Measurements from ENCODE around the gene TM2D3.

TM2D3 gene, protein sequence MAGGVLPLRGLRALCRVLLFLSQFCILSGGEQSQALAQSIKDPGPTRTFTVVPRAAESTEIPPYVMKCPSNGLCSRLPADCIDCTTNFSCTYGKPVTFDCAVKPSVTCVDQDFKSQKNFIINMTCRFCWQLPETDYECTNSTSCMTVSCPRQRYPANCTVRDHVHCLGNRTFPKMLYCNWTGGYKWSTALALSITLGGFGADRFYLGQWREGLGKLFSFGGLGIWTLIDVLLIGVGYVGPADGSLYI

DNA sequence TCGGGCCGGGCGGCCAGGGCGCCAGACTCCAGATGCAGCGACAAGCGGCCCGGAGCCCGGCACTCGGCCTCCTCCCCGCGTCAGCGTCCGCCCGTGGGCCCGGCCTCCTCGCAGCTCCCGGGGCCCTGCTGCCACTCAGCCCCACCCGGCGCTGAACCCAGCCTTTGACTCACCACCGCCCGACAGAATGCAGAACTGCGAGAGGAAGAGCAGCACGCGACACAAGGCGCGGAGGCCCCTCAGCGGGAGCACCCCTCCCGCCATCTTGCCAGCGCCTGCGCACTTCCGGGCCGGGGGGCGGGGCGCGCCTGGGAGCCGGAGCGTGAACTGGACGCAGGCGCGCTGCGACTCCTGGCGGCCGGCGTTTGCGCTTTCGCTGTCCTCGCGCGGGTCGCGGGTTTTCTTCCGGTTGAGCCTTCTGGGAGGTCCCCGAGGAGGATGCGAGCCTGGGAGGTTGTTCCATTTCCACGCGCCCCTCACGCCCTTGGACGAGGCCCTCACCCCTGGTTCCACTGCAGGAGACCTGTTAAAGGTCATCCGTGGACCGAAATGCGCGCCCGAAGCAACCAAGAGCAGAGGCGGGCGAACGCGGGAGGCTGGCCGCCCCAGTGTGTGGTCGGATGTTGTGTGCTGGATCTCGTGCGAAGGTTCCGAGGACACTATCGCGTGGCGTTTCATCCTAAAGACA is at the start of gene TM2D3:
Gene TM2D3 (minus strand): TSS at position 284 of the 688 bp plus-strand sequence. CDS start 20 bp downstream, at position 264.
- FAIRE-seq: no peak

DNA sequence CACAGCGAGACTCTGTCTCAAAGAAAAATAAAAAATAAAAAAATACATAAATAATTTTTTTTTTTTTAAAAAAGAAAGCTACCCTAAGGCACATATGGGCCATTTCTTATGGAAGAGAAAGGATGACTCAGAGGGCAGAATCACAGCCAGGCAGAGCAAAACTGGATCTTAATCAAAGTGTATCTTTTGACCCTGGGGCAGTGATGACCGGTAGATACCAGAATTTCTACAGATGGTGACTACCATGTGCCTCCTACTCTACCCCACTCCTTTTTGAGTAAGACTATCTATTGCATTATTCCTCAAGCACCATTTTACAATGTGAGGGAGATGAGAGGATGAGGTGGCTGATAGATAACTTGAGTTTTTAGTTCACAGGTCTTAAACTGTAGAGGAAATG is 46.1 kb upstream of the TM2D3 start:
- FAIRE-seq: no peak

- no peak for FAIRE-seq
These were observed 45.3 kb upstream of the TM2D3 start for GRCh38 chr15:101697488-101697887.

DNA sequence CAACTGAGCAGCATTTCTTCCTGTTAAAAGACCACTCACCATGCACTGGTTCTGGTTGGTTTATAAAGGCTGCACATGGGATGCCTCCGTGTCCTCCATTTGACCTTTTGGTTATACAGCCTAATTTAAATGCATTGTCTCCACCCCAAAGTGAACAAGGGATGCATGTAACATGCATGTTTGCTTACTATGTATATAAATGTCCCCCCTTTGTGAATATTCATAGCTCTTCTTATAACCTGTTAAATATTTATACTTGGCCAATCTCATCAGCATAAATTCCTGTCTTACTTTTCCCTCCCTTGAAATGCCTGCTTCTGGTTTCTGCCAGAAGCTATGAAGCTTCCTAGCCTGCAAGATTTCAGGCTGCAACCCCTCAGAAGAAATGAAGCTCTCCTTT is 44.6 kb upstream of the TM2D3 start:
- FAIRE-seq: no peak

DNA sequence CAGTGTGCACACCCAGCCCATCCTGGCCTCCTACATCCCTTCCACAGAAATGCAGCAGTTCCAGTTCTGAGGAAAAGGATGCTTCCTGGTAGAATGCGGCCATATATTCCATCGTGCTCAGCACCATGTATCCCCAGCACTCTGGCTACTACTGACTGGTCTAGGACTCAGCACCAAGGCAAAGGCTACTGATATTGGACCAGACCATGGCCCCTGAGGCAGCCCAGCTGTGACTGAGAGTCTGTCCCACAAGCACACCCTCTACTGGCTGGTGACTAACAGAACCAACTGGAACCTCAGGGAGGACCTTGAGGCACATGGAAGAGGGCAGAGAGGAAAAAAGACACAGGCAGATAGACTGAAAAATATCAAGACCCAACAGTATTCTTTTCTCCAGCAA is 42.1 kb upstream of the TM2D3 start:
- no peak for FAIRE-seq

GRCh38 chr15:101692801-101693598 is 40.8 kb upstream of the TM2D3 start:
- no peak for FAIRE-seq

GRCh38 chr15:101689901-101690300 is 37.7 kb upstream of the TM2D3 start:
- no peak for FAIRE-seq

GRCh38 chr15:101686718-101687117 is 34.5 kb upstream of the TM2D3 start:
- FAIRE-seq: no peak

DNA sequence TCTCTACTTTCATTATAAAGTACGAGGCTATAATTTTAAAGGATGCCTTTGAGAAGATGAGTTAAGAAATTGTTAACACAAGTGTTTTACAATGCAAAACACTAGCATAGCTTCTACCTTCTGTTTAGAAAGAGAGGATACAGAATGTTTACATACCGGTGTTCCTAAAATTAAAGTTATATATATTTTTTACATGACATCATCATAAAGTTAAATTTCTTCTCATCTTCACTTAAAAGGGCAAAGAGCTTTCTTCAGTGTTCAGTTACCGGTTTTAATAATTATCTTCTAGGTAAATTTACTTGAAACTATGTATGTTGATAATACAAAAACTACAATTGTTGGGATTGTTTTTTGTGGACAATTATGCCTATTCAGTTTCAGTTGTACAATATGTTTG is 32.7 kb upstream of the TM2D3 start:
- FAIRE-seq: no peak

- no peak for FAIRE-seq
These were observed 32.2 kb upstream of the TM2D3 start for GRCh38 chr15:101684384-101684783.

DNA sequence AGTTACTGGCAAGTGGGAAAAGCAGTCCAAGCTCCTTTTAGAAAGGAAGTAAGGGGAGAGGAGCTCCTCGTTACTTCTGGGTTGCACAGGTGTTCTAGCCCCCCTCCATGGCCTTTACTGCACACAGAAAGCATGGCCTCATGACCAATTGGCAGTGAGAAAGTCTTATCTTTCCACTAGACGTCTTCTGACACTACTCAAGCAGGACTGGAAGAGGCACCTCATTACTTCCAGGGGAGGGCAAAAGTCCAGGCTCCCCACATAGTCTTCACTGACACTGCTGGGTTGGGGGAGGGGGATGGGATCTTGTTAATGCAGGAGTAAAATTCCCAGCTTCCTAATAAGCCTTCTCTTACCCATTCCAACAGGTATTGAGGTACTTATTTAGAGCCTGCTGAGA is 27.6 kb upstream of the TM2D3 start:
- no peak for FAIRE-seq

GRCh38 chr15:101676921-101677329 is 24.7 kb upstream of the TM2D3 start:
- no peak for FAIRE-seq

- no peak for FAIRE-seq
These were observed 23.8 kb upstream of the TM2D3 start for GRCh38 chr15:101675796-101676582.

GRCh38 chr15:101675015-101675414 is 22.8 kb upstream of the TM2D3 start:
- FAIRE-seq: no peak

DNA sequence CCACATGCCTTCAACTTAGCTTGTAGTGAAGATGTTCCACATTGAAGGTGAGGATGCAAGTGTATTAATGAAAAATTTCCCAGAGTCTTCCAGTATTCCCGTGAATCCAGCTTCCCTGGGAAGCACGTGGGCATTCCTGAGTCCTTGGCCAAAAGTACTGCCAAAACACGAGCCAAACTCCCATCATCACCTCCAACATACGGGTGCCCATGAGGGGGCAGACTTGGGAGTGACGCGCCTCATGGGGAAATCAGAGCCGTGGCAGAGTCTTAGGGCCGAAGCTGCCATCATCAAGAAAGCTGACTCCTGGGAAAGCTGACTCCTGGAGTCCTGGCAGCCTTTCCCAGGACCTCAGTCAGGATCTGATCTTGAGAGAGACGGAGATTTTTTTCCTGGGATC is 20.1 kb upstream of the TM2D3 start:
- FAIRE-seq: no peak

DNA sequence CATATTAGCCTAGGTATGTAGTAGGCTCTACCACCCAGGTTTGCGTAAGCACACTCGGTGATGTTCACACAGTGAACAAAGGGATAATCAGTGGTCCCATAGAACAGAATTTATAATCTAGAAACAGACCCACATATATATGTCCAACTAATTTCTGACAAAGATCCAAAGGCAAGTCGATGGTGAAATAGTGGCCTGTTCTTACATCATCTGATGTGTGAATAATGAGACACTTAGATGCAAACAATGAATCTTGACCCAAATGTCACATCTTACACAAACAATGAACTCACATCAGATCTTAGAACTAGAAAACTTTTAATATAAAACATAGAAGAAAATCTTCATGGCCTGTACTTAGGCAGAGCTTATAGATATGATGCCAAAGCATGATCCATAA is 17.6 kb upstream of the TM2D3 start:
- FAIRE-seq: no peak

GRCh38 chr15:101667881-101668280 is 15.7 kb upstream of the TM2D3 start:
- no peak for FAIRE-seq

- no peak for FAIRE-seq
These were observed 12.2 kb upstream of the TM2D3 start for GRCh38 chr15:101664303-101664913.

DNA sequence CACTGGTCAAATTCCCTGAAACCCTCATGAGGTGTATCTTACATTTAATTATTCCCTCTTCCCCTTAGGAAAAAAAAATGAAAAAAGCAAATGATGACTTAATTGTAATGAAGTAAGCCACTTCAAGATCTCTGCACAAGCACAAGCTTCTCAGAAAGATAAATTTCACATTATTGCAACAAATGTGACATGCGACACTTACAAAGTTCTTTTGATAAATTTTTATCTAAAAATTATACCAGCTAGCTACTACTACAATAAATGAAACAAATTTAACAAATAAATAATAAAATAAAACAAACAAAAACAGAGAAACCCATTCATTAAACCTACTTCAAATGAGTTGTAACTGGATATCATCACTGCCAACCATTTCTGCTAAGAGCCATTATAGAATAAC is 10.0 kb upstream of the TM2D3 start:
- no peak for FAIRE-seq

DNA sequence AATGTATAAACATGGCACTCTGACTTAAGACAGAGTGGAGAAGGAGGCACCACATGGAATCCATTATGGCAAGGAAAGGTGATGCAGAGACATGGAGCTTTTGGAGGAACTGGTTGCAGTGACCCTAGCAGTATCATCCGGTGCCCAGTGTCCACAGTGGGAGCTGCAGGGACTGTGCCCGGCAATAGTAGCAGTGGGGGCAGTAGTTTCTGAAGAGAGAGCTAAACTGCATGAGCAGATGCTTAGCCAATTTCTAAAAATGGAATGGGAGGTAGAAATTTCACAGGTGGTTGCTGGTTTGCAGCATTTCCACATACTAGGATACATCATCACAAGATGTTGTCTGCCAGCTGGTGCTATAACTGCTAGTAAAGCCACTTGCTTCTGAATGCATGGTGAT is 7.8 kb upstream of the TM2D3 start:
- FAIRE-seq: no peak

GRCh38 chr15:101657968-101658784 is 6.0 kb upstream of the TM2D3 start:
- no peak for FAIRE-seq

DNA sequence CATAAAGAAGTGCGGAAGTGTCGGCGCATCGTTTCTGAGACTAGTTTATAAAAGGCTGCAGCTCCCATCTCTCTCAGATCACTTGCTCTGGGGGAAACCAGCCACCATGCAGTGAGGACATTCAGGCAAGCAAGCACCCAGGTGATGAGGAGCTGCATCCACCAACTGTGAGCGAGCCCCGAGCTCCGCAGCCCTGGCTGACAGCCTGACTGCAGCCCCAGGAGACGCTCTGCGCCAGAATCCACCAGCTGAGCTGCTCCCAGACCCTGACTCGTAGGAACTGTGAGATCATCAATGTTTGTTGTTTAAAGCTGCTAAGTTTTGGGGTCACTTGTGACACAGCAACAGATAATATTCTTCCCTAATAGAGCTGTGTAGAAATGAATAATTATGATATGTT is 5.0 kb upstream of the TM2D3 start:
- no peak for FAIRE-seq
